GM19438 (cell line): ENCODE data around the gene ACP1.
"Not testable (repeated sequence)": the region's sequence is repeated elsewhere in the genome, so short reads cannot be mapped to it uniquely, and the experiment has no call there.

ENCODE experiments used
- ATAC-seq: cut with Tn5 transposase; IDR thresholded peaks from one replicate; pipeline ENCODE4 v1.9.1; 2021; ENCODE audit warnings: low read depth; ENCODE audit not compliant: unreplicated experiment

The ACP1 gene

DNA sequence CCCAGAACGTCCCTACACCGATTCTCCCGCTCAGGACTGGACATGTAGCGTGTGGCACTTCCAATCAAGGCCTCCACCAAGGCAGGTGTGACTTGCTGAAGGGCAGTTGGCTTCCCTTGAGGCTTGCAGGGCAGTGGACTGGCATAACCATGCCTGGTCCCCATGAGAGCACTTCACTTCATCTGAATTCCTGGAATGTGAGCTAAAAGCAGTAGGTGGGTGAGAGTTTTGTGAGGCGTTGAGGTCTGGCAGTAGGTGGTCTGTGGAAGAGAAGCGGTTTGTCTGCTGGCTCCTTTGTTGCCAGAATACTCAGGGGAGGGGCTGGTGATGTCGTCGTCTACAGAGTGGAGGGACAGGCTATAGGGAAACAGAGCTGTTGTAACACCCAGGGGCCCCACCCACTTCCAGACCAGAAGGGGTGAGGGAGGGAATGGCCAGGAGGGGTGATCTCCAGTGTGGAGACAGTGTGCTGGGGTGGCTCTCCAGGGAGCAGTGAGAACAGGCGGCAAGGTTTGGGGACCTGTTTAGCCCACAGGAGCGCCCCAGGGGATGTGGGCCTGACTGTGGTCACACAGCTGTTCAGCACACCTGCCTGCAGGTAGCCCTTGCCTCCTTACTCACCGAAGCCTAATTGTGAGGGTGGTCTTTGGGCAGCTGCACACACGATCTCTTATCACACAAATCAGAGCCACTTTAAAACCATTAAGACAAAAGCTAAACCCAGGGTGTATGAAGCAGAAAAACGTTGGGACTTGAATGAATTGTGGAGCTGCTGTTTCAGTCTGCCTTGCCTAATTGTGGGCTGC lies 44.6 kb downstream of the ACP1 start:
- ATAC-seq: no peak

DNA sequence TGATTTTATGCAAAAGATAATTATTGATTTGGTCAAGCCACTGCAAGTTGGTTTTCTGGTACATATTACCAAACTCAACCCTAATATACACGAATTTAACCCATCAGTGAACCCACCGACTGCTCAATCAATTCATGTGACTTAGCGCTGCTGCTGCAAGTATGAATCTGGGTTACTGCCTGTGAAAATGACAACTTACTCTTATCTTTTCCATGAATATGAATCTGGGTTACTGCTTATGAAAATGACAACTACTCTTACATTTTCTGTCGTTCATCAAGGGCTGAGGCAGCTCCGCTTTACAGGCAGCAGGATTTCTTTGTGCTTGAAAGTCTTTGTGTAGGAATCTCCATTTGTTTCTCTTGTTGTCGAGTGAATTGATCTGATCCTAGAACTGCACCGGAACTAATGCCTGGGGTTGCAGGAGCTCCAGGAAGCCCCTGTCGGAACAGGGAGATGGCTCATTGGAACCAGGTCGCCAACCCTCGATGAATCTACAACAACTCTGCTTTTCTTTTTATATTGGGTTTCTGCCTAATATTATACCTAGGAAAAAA lies 45.3 kb downstream of the ACP1 start:
- no peak for ATAC-seq

DNA sequence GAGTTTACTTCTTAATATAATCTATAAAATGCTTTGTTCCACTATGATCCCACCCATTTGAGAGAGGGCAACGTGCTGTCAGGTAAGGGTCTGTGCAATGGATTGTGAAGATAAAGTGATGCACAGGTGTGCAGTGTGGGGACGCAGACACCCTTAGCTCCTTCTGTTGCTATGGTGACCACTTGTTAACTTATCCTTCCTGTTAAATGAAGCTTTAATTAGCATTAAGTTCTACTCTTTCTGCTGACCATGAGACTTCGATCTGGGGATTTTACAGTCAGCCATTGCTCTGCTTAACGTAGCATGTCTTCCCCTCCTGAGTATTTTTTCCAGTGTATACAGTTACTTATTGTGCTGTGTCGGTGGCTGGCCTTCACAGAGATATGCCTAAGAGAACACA lies 46.2 kb downstream of the ACP1 start:
- ATAC-seq: no peak

DNA sequence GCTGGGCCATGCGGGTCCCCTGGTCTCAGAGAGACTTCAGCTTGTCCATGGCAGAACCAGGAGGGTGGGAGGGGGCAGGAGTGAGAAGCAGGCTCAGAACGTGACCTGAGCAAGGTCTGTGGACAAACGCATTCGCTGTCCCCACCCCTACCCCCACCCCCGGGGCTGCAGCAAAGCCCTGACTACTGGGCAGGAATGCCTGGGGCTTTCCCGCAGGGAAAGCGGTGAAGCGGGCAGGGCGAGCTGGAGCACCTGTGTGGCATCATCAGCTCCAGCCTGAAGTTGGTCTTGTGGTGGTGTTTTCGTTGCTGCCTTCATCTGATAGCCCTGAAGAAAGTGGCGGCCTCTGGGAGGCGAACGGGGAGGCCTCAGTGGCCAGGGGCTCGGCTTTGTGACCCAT lies 49.2 kb downstream of the ACP1 start:
- ATAC-seq: no peak

DNA sequence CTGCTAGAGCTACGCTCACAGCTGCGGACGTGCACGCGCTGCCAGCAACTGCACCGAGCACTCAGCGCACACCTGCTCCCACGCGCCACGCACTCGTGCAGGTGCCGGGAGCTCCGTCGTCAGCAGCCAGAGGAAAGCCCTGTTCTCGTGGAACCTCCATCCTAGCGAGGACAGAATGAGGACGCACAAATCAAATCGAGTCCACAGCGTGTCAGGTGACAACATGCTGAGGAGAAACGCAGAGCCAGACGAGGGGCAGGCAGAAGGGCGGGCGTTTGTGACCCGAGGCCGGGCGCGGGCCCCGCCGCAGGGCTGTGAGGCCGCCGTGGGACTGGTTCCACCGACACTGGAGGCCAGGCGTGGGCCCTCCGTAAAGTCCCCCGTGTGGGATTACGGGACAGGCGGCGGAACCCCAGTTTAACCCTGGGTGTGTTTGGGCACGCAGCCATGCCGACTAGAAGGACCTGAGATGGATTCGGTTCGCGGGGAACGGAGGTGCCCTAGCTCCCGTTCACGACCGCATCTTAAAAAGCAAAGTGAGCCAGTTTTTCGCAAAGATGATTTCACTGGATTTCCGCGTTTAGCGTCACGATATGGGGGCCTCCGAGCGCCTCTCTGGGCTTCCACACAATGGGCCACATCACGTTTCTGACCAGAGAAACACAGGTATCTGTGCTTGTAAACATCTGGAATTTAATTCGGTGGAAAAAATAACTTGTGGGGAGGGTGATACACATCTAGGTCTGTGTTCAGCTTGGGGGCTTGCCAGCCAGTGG lies 50.0 kb downstream of the ACP1 start:
- no peak for ATAC-seq

DNA sequence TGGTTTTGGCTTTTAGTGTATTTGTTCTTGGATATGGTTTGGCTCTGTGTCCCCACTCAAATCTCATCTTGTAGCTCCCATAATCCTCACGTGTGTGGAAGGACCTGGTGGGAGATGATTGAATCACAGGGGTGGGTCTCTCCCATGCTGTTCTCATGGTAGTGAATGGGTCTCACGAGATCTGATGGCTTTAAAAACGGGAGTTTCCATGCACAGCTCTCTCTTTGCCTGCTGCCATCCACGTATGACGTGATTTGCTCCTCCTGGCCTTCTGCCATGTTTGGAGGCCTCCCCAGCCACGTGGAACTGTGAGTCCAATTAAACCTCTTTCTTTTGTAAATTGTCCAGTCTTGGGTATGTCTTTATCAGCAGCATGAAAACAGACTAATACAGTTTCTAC lies 51.2 kb downstream of the ACP1 start:
- not testable (repeated sequence) for ATAC-seq

DNA sequence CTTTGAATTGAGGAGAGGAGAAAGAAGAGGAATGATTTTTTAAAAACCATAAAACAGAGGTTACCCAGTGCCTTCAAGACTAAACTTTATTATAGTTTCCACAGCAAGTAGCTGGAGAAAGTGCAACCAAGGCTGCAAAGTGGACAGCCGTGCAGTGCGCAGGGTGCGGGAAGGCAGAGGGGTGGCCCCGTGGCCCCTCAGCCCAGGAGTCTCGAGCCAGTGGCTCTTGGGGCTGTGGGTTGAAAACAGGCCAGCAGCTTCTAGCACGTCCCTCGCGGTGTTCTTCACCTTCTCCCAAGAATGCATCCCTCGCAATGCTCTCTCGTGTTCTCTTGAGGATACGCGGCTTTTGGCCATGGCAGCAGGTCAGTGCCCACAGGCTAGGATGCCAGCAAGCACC lies 51.6 kb downstream of the ACP1 start:
- no peak for ATAC-seq

DNA sequence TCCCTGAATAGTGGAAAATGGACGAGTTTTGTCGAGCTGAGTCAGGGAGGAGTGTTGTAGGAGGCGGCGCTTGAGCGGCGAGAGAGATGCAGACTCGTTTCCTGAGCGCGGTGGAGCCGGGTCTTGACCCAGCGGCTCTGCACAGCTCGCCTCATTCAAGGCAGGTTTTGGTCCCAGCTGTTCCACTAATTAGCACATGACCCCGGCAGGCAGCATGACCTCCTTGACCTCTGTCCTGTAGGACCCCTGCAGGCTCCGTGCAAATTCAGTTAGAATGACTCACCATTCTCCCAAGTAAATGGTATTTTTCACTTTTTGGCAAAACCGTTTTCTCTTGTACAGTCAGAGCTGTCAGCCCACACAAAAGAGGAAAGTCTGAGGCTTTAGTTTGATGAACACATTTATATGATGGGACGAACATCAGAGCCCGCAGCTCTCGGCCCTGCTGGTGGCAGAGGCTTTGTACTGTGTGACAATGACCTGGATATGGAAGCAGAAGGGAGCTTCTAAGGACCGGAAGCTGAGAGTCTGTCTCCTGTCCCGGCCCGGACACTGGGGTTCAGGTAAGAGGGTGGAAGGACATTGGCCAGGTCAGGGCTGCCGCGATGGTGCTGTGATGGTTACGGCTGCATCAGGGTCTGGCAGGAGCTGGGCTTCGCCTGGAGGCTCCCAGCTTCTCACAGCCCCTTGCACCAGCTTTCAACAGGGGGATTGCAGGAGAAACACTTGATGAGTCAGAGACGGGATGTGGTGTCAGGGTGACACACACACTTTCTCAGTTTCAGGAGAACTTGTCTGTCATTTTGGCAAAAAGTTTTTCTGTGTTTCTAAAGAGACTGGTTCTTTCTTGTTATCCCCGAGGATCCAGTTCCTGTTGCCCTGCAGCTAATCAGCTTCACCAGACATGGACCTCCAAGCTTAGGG lies 53.0 kb downstream of the ACP1 start:
- no peak for ATAC-seq

DNA sequence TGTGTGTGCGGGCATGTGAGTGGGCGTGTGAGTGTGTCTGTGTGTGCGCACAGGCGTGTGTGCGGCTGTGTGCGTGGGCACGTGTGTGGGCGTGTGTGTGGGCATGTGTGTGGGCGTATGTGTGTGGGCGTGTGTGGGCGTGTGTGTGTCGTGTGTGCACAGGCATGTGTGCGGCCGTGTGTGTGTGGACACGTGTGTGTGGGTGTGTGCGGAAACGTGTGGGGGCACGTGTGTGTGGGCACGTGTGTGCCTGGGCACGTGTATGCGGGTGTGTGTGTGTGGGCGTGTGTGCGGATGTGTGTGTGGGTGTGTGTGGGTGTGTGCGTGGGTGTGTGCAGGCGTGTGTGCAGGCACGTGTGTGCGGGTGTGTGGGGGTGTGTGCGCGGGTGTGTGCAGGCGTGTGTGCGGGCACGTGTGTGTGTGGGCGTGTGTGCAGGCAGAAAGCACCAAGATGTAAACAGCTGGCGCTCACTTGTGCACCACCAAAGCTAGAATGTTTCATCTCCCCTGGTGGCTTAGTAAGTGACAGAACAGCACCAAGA lies 54.4 kb downstream of the ACP1 start:
- ATAC-seq: no peak

DNA sequence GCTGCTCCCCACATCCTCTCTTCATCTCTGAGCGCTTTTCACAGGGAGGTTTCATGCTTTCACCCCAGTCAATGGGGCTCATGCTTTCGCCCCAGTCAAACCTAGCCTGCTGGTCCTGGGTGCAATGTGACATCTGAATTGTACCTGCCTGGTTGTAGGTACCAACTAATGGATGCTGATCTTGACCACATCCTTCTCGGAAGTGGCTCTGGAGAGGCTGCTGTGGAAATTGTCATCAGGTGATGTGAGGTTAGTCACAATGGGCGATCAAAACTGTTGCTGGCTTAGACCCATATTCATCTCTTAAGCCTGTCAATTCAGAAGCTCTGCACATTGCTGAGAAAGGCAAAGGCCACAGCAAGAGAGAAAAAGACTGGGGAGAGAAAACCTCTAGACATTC lies 55.8 kb downstream of the ACP1 start:
- no peak for ATAC-seq

DNA sequence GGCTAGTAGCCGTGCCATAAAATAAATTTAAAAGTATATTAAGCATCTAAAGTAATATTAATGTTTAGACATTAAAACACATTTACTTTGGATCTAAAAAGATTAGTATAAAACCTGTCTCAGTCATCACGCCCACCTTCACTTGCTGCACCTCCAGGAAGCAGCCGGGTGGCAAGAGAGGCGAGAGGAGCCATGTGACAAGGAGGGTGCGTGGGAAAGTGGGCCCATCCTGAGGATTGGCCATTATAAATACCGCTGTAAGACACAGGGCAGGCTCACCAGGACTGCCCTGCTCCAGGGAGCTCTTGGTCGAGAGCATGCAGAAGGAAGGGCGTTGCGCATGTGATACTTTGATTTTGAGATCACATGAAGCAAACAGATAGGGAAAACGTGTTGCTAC lies 57.6 kb downstream of the ACP1 start:
- ATAC-seq: no peak

DNA sequence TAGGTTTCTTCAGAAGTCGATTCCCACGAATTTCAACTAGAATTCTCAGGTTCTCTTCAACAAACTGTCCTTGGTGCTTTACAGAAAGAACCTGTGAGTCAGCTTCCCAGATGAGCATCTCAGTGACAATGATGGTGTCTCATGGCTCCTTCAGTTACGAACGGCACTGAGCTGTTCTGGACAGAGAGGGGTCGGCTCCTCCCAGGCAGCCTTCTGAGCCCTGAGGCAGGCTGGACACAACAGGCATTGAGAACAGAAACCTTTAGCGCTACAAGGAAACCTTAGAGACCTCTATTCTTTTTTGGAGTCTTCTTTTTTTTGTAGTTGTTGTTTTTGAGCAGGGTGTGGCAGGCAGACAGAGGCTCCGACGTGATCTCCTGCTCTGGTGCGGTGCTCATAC lies 58.3 kb downstream of the ACP1 start:
- no peak for ATAC-seq
